GM13977 (cell line): ENCODE data around the gene ANKDD1A.

Experiments used
- DNase-seq: peaks from one replicate; pipeline ENCODE4 v3.0.0; 2012; ENCODE audit warnings: low spot score
- in situ Hi-C: fragments of 300-500 bp; cut with MboI; formaldehyde crosslinking; loops from one replicate; pipeline ENCODE4 v1.12.0; 2022; ENCODE audit warnings: low sequenced_read_pairs, low pct_unique_long_range_greater_than_20kb, mixed read lengths, inconsistent platforms; ENCODE audit not compliant: unreplicated experiment
- TF ChIP-seq, protein P1 (sequence below): IDR thresholded peaks from 2 replicates; pipeline ENCODE4 v1.5.1; 2012; ENCODE audit warnings: mild to moderate bottlenecking, control low read depth; ENCODE audit not compliant: insufficient read depth; ENCODE audit errors: extremely low read depth, missing control alignments

ANKDD1A gene

DNA sequence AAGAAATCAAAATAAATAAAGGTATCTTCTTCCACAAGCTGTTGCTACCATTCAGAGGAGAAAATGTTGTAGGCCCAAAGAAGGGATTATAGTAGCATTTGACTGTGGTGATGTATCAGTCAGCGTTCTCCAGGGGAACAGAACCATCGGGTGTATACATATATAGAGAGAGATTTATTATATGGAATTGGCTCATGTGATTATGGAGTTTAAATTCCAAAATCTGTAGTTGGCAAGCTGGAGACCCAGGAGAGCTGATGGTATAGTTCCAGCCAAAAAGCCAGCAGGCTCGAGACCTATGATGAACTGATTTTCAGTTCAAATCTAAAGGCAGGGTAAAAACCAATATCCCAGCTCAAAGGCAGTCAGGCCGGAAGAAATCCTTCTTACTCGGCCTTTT is 85.4 kb downstream of the ANKDD1A start:
- DNase-seq: no peak
- in situ Hi-C loops: no loop called here
- TF ChIP-seq, protein P1, sequence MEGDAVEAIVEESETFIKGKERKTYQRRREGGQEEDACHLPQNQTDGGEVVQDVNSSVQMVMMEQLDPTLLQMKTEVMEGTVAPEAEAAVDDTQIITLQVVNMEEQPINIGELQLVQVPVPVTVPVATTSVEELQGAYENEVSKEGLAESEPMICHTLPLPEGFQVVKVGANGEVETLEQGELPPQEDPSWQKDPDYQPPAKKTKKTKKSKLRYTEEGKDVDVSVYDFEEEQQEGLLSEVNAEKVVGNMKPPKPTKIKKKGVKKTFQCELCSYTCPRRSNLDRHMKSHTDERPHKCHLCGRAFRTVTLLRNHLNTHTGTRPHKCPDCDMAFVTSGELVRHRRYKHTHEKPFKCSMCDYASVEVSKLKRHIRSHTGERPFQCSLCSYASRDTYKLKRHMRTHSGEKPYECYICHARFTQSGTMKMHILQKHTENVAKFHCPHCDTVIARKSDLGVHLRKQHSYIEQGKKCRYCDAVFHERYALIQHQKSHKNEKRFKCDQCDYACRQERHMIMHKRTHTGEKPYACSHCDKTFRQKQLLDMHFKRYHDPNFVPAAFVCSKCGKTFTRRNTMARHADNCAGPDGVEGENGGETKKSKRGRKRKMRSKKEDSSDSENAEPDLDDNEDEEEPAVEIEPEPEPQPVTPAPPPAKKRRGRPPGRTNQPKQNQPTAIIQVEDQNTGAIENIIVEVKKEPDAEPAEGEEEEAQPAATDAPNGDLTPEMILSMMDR: no peak

DNA sequence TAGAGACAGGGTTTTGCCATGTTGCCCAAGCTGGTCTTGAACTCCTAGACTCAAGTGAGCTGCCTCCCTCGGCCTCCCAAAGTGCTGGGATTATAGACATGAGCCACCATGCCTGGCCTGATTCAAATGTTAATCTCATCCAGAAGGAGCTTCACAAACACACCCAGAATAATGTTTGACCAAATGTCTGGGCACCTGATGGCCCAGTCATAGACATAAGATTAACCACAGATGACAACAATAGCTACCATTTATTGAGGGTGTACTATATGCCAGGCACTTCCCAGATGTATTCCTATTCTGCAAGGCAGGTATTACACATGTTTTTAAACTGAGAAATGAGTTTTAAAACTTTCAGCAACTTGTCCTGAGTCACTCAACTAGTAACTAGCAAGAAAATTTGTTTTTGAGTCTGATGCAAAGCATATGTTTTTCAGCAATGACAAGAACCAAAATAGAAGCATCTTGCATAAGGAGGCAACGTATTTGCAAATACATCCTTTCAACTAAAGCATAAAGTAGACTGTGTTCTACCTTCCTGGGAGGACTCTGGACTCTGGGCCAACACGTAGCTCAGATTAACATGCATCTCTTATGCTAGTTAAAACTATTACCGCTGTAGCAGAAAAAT is 86.2 kb downstream of the ANKDD1A start:
- in situ Hi-C loops: no loop called here
- DNase-seq: no peak
- TF ChIP-seq, protein P1: no peak

DNA sequence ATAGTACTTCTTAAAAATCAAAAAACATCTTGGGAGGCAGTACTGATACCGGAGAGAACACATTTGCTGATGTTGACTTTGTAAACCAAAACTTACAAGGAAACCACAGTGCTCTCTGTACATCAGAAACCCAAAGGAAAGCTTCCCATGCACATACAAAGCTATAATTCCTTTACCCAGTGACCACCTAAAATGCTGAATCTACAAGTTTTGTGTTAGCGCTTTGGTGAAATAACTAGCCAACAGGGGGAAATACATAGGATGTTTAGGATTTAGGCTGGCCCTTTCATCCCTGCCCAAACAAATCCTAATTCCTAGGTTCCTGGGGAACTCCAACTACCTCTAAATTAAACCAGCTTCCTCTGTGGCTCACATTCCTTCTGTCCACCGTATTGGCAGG is 93.3 kb downstream of the ANKDD1A start:
- DNase-seq: no peak
- in situ Hi-C loops: no loop called here
- TF ChIP-seq, protein P1: no peak

DNA sequence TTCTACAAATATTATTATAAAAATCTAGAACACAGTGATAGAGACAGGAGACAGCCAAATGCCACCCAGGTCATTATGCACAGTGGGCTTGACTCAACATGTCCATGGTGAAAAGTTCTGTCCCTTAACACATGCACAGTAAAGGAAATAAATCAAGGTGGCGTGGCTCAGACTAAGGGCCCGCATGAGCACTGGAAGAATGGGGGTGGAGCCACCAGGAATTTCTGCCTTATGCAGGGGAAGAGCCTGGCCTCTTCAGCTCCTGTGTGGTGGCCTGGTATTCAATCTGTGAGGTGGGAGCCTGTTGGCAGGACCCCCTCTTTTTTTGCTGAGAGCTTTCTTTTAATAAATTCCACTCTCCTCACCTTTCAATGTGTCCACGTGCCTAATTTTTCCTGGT is 95.2 kb downstream of the ANKDD1A start:
- TF ChIP-seq, protein P1: no peak
- in situ Hi-C loops: no loop called here
- DNase-seq: no peak
